ENCODE results near the gene WDR20. TPM values are rescaled to one million over a fixed set of nuclear protein-coding genes. Genes with fewer than 3 reads are reported as not detected.

The WDR20 gene
- total and polyA plus RNA-seq, 2 of the 4 experiments (the other 2 are of a cell fraction): 20.3 to 27.4 TPM

DNA sequence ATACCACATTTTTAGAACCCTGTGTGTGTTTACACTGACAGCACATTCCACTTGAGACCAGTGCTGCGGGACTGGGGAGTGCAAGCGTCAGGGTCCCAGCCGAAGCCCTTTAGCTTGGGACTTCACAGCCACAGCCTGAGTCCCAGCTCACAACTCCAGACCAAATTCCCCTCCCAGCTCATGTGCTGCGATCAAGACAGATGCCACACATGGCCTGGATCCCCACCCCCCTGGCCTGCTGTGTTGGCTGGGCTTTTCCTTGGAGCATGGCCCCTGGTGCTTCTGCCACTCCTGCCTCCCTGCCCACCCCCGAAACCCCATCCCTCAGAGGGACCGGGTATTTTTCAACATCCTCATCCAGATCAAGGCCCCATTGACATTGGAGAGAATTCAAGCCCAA is 63.7 kb downstream of the WDR20 start:
- H2AK9ac ChIP-seq (replicated peaks; ENCODE audit: low read depth, low read length, poor library complexity): no peak overlapping the region
- CTCF ChIA-PET: no interaction called here
- BruUV-seq (replicated peaks): no TSS peak
- H3K27ac ChIP-seq (ENCODE audit: insufficient read depth, low read length): no peak overlapping the region
- H4K8ac ChIP-seq (ENCODE audit: low read depth in 2 of 2, low read length in 2 of 2): no peak overlapping the region
- in situ Hi-C loops (cut with MboI; ENCODE audit: low sequenced_read_pairs) (no loop called here), intact Hi-C loops (cut with micrococcal nuclease) (no loop called here), dilution Hi-C loops (cut with HindIII; ENCODE audit: low sequenced_read_pairs, unreplicated experiment) (no loop called here)
- no peak overlapping the region for H2AFZ ChIP-seq (replicated peaks; ENCODE audit: low read length, poor library complexity)
- peaks cover 23% of the 10 kb centered on the region for H3K36me3 ChIP-seq (ENCODE audit: control insufficient read depth, insufficient read depth, low read length)
- H3K9me1 ChIP-seq (ENCODE audit: insufficient read depth, low read length): peaks cover 22% of the 10 kb centered on the region
- H3K4me2 ChIP-seq (ENCODE audit: low read depth, low read length): no peak overlapping the region
- TF ChIP-seq RCOR1 (IDR thresholded peaks at IDR 0.05; ENCODE audit: insufficient replicate concordance, low read length): no peak
- TF ChIP-seq POLR2A (IDR thresholded peaks at IDR 0.05; ENCODE audit: low read depth, low read length): no peak
- TF ChIP-seq, protein P1, sequence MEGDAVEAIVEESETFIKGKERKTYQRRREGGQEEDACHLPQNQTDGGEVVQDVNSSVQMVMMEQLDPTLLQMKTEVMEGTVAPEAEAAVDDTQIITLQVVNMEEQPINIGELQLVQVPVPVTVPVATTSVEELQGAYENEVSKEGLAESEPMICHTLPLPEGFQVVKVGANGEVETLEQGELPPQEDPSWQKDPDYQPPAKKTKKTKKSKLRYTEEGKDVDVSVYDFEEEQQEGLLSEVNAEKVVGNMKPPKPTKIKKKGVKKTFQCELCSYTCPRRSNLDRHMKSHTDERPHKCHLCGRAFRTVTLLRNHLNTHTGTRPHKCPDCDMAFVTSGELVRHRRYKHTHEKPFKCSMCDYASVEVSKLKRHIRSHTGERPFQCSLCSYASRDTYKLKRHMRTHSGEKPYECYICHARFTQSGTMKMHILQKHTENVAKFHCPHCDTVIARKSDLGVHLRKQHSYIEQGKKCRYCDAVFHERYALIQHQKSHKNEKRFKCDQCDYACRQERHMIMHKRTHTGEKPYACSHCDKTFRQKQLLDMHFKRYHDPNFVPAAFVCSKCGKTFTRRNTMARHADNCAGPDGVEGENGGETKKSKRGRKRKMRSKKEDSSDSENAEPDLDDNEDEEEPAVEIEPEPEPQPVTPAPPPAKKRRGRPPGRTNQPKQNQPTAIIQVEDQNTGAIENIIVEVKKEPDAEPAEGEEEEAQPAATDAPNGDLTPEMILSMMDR (conservative IDR thresholded peaks at IDR 0.05; ENCODE audit: low read depth, low read length): no peak
- no peak for TF ChIP-seq SMC3 (IDR thresholded peaks at IDR 0.05; ENCODE audit: low read depth, low read length)
- TF ChIP-seq MXI1 (IDR thresholded peaks at IDR 0.05; ENCODE audit: borderline replicate concordance, low read depth, low read length): no peak
- TF ChIP-seq RFX5 (IDR thresholded peaks at IDR 0.05; ENCODE audit: low read depth, low read length): no peak
- no peak for TF ChIP-seq USF2 (IDR thresholded peaks at IDR 0.05; ENCODE audit: low read depth, low read length)
- no peak for TF ChIP-seq BHLHE40 (IDR thresholded peaks at IDR 0.05; ENCODE audit: low read depth, low read length)
- TF ChIP-seq FOS (IDR thresholded peaks at IDR 0.05; ENCODE audit: low read depth, low read length): no peak
- TF ChIP-seq MAFK (IDR thresholded peaks at IDR 0.05; ENCODE audit: low read depth, low read length): no peak
- no peak for TF ChIP-seq NFE2L2 (IDR thresholded peaks at IDR 0.05; ENCODE audit: low read depth, low read length)
- TF ChIP-seq CHD1 (IDR thresholded peaks at IDR 0.05; ENCODE audit: low read depth, low read length): no peak
- no peak for TF ChIP-seq ELK1 (IDR thresholded peaks at IDR 0.05; ENCODE audit: borderline replicate concordance, low read depth, low read length)
- no peak for TF ChIP-seq MAZ (IDR thresholded peaks at IDR 0.05; ENCODE audit: borderline replicate concordance, low read depth, low read length)
- TF ChIP-seq RAD21 (IDR thresholded peaks at IDR 0.05; ENCODE audit: low read length): no peak
- TF ChIP-seq CEBPB (IDR thresholded peaks at IDR 0.05; ENCODE audit: low read depth, low read length): no peak
- H3K4ac ChIP-seq (ENCODE audit: low read depth, low read length): no peak overlapping the region
- no peak overlapping the region for H3K23ac ChIP-seq (ENCODE audit: low read depth, low read length)
- no peak overlapping the region for H3K56ac ChIP-seq (ENCODE audit: extremely low read depth, insufficient read depth, low read length)
- no peak overlapping the region for H2BK120ac ChIP-seq (ENCODE audit: low read depth, low read length)
- H3K14ac ChIP-seq (replicated peaks; ENCODE audit: low read depth, low read length): no peak overlapping the region
- H2BK20ac ChIP-seq (ENCODE audit: low read depth, low read length): no peak overlapping the region
- no peak overlapping the region for H2AK5ac ChIP-seq (ENCODE audit: low read depth, low read length)
- POLR2A ChIA-PET (ENCODE audit: unreplicated experiment): no interaction called here
- peaks cover 3% of the 10 kb centered on the region; the same call in 1 of the 2 replicates for H3K4me1 ChIP-seq (ENCODE audit: control insufficient read depth, insufficient read depth, low read length)
- H4K91ac ChIP-seq (ENCODE audit: insufficient read depth, low read depth, low read length): no peak overlapping the region
- peaks cover 45 to 81% of the 10 kb centered on the region in 2 experiments for H3K79me1 ChIP-seq (ENCODE audit: low read depth in 1 of 2, low read length in 2 of 2)
- no peak overlapping the region for H3K4me3 ChIP-seq (ENCODE audit: insufficient read depth, low read depth, low read length)
- H2BK5ac ChIP-seq (ENCODE audit: low read depth, low read length, poor library complexity, severe bottlenecking): no peak overlapping the region
- 84% methylated on average over 3 of the region's 6 CpGs; no CpG with 5 or more reads in 1 of the 2 experiments for WGBS, 2 experiments (ENCODE audit: extremely low coverage in 2 of 2, insufficient read length in 1 of 2)
- H4K5ac ChIP-seq (ENCODE audit: low read depth, low read length): no peak overlapping the region
- DNase-seq (no peak), ATAC-seq (ENCODE audit: low read depth) (0 out of 2 replicates have a peak, but pooled peaks have one; percentile 37)
- H3K18ac ChIP-seq (ENCODE audit: low read depth, low read length): no peak overlapping the region
- no peaks in the 10 kb centered on the region for H3K9me3 ChIP-seq (ENCODE audit: control insufficient read depth, insufficient read depth, low read length)
- H4K20me1 ChIP-seq (ENCODE audit: insufficient read depth, low read length): peaks cover 32% of the 10 kb centered on the region
- H3K9ac ChIP-seq (ENCODE audit: low read depth, low read length): no peak overlapping the region
- no peaks in the 10 kb centered on the region for H3K27me3 ChIP-seq (ENCODE audit: control insufficient read depth, insufficient read depth, low read length)
- no peak overlapping the region for H2BK15ac ChIP-seq (ENCODE audit: low read depth, low read length)
